SK-N-MC (cell line): ENCODE measurements around the gene RPS14.

Source experiments
- EZH2 ChIP-seq: fragments of 200-600 bp; sonication (generic); IDR thresholded peaks from one replicate; pipeline ENCODE4 v1.6.1; 2017; ENCODE audit warnings: antibody characterized with exemption
- FOXP2 ChIP-seq: optimal IDR thresholded peaks from 2 replicates; pipeline ENCODE3; 2011; ENCODE audit warnings: mild to moderate bottlenecking, moderate library complexity; ENCODE audit not compliant: insufficient read depth; ENCODE audit errors: extremely low read length, control extremely low read depth
- POLR2AphosphoS5 ChIP-seq: IDR thresholded peaks from 2 replicates; pipeline ENCODE4 v1.6.1; 2012; ENCODE audit warnings: mild to moderate bottlenecking, low read depth, low read length, borderline replicate concordance

DNA sequence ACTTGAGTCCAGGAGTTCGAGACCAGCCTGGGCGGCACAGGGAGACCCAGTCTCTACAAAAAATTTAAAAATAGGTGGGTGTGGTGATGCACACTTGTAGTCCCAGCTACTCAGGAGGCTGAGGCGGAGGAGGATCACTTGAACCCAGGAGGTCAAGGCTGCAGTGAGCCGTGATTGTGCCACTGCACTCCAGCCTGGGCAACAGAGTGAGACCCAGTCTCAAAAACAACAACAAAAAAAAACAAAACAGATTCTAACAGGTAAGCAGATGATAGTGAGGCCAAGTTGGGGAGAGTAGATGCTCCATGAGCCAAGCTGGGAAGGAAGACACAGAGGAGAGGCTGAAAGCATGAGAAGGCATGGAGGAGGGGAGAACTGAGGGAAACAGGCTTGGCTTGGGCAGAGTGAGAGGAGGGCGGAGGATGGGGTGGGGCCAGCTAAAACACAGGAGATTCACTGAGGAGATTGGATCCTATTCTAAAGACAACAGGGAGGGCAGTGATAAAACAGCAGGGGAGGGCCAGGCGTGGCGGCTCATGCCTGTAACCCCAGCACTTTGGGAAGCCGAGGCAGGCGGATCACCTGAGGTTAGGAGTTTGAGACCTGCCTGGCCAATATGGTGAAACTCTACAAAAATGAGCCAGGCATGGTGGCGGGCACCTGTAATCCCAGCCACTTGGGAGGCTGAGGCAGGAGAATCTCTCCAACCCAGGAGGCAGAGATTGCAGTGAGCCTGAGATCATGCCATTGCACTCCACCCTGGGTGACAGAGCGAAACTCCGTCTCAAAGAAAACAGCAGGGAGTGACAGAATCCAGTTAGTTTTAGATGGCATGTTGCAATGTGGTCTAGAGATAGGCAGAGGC, 8.4 kb downstream of the RPS14 start:
- TF ChIP-seq EZH2 (no peak), POLR2AphosphoS5 (no peak), FOXP2 (no peak)
